Naive B cell (primary cell): Measurements from ENCODE around the gene MBTPS1. TPM values are rescaled to one million over a fixed set of nuclear protein-coding genes. Genes with fewer than 3 reads are reported as not detected.
"Not testable (repeated sequence)": the region's sequence is repeated elsewhere in the genome, so short reads cannot be mapped to it uniquely, and the experiment has no call there.

Experiments
- ATAC-seq, 2 donors: fragments of 150-1000 bp; cut with Tn5 transposase; 2 replicates each; pipeline ENCODE4 v1.10.0; 2021; ENCODE audit warnings: low read depth in 2 of 2, mild to moderate bottlenecking in 2 of 2, moderate library complexity in 2 of 2
- DNase-seq: peaks from one replicate; pipeline ENCODE4 v3.0.0; 2022
- H3K27ac Mint-ChIP-seq, 6 donors: one replicate each; pipeline ENCODE4 v1.8.0; 2020 to 2022; ENCODE audit warnings: mild to moderate bottlenecking in 6 of 6, mixed read lengths in 6 of 6, moderate library complexity in 5 of 6, inconsistent platforms in 2 of 6
- H3K27me3 Mint-ChIP-seq, 3 donors: one replicate each; pipeline ENCODE4 v1.8.0; 2021 to 2022; ENCODE audit warnings: mixed read lengths in 3 of 3, mild to moderate bottlenecking in 1 of 3
- H3K36me3 Mint-ChIP-seq, 2 donors: one replicate each; pipeline ENCODE4 v1.8.0; 2020 to 2022; ENCODE audit warnings: mixed read lengths in 2 of 2, inconsistent platforms in 1 of 2, mild to moderate bottlenecking in 1 of 2
- H3K4me1 Mint-ChIP-seq, 3 donors: one replicate each; pipeline ENCODE4 v1.8.0; 2020 to 2022; ENCODE audit warnings: mixed read lengths in 3 of 3, inconsistent platforms in 1 of 3, mild to moderate bottlenecking in 1 of 3, moderate library complexity in 1 of 3
- H3K4me3 Mint-ChIP-seq, 8 donors: one replicate each; pipeline ENCODE4 v1.8.0; 2020 to 2022; ENCODE audit warnings: mild to moderate bottlenecking in 8 of 8, mixed read lengths in 8 of 8, moderate library complexity in 8 of 8, inconsistent platforms in 2 of 8
- H3K9me3 Mint-ChIP-seq, 7 donors: one replicate each; pipeline ENCODE4 v1.8.0; 2020 to 2022; ENCODE audit warnings: mixed read lengths in 7 of 7, mild to moderate bottlenecking in 5 of 7, inconsistent platforms in 2 of 7, moderate library complexity in 1 of 7
- polyA plus RNA-seq, 6 donors: library from polyadenylated mRNA; unstranded; fragments of 300-500 nt; fragmentation: Illumina TruSeq; gene quantifications; one replicate each; pipeline ENCODE4 v1.2.3, GENCODE V29; 2021; ENCODE audit warnings: low read depth in 6 of 6

MBTPS1 gene
- polyA plus RNA-seq, 6 donors from 2014 or later, result 37.6 to 56.5 (median 48.8) TPM

DNA sequence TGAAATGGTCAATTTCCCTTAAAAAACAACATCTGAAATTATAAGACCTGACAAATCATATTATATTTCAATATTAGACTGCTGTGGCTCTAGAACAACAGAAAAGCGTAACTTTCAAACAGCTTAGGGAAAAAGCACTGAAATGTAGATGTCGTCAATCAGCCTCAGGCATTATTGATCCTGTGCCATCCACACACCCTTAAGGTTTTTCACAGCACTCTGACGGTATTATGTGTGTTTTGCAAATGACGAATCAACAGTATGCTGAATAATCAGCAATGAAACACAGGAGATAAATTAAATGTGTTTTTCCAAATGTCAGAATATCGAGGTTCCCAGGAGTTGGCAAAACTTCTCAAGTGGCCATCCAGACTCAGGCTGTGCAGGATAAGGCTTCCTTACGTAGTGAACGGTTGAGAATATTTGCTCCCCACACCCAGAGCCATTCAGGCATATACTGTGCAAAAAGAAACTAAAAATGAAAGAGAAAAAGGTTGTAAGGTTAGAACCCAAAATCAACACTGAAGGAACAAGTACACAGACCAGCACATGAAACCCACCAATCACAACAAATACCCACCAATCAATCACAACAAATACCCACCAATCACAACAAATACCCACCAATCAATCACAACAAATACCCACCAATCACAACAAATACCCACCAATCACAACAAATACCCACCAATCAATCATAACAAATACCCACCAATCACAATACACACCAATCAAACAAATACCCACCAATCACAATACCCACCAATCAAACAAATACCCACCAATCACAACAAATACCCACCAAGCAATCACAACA lies 7.7 kb upstream of the MBTPS1 start:
- H3K4me1 Mint-ChIP-seq, result peaks cover 4 to 15% (median 12%) of the 10 kb centered on the region in 3 donors
- H3K4me3 Mint-ChIP-seq, result peak overlapping the region in 1 of 8 donors; percentile 12
- no peaks in the 10 kb centered on the region for H3K9me3 Mint-ChIP-seq
- H3K27ac Mint-ChIP-seq, result peak overlapping the region in 4 of 6 donors; percentile 49 to 83 (median 78)
- H3K36me3 Mint-ChIP-seq, result peaks cover 0 to 2% of the 10 kb centered on the region in 2 donors
- DNase-seq (no peak), ATAC-seq (peak; percentile 39 to 46)
- no peaks in the 10 kb centered on the region for H3K27me3 Mint-ChIP-seq

DNA sequence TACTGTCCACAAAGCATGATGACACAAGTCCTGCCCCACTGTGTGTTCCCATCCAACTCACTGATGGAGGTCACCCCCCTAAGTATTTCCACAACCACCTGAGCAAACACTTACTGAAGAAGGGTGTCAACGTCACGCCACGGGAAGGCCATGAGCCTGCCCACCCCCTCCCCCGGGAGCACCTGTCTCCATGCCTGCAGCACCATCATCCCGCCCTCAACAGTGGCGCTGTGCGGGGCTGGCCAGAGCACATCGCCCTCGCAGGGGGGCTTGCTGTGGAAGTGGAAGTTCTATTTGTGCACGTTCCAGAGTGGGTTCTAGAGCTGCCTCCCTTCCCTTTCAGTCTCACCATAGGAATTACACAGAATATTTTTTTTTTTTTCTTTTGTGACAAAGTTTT lies 4.3 kb upstream of the MBTPS1 start:
- Mint-ChIP-seq H3K4me1 (peaks cover 8 to 22% (median 17%) of the 10 kb centered on the region in 3 donors), H3K27ac (no peak overlapping the region), H3K4me3 (peak overlapping the region in 1 of 8 donors; percentile 54), H3K36me3 (no peaks in the 10 kb centered on the region), H3K27me3 (no peaks in the 10 kb centered on the region), H3K9me3 (no peaks in the 10 kb centered on the region)
- DNase-seq, result no peak
- ATAC-seq, result no peak

DNA sequence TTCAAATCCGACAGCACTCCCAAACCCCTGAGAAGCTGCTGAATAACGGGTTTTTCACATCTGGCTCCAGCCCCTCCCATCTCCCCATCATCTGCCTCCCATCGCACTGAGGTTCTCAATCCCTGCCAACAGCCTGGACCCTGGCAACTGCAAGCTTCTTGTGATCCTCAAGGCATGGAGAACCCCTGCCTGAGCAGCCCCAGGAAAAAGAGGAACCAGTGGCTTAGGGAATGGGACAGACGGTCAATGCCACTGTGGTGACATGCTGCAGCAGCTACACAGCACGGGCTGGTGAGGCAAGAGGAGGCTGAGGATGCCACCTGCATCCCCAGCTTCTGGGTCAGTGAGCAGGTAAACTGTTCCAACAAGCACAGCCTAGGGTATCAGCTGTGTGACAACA lies 3.3 kb upstream of the MBTPS1 start:
- no peak for DNase-seq
- ATAC-seq, result no peak
- H3K4me3 Mint-ChIP-seq, result peak overlapping the region in 1 of 8 donors; percentile 76

DNA sequence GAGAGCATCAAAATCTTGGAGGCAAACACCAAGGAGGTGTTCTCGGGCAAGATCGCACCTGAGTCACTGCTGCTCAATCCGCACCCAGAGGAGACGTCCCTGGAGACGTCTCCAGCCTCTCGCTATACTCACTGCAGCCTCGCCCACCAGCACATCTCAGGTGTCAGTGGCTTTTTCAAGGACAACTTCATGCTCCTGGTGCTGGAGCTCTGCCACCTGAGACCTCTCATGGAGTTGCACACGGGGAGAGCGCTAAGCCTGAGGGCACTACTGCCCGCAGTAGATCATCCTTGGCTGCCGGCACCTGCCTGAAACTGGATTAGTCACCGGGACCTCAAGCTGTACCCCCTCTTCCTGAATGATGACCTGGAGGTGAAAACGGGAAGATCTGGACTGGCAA lies 2.6 kb upstream of the MBTPS1 start:
- Mint-ChIP-seq H3K4me3 (peak overlapping the region in 2 of 8 donors; percentile 15 to 83), H3K9me3 (no peaks in the 10 kb centered on the region), H3K27ac (no peak overlapping the region), H3K4me1 (peaks cover 13 to 25% (median 17%) of the 10 kb centered on the region in 3 donors), H3K36me3 (no peaks in the 10 kb centered on the region), H3K27me3 (no peaks in the 10 kb centered on the region)
- no peak for ATAC-seq
- no peak for DNase-seq

More for the DNA sequence above, 3.3 kb upstream of the MBTPS1 start:
- H3K27me3 Mint-ChIP-seq, result no peaks in the 10 kb centered on the region
- no peaks in the 10 kb centered on the region for H3K36me3 Mint-ChIP-seq
- H3K9me3 Mint-ChIP-seq, result no peaks in the 10 kb centered on the region
- H3K4me1 Mint-ChIP-seq, result peaks cover 11 to 27% (median 20%) of the 10 kb centered on the region in 3 donors
- H3K27ac Mint-ChIP-seq, result no peak overlapping the region

DNA sequence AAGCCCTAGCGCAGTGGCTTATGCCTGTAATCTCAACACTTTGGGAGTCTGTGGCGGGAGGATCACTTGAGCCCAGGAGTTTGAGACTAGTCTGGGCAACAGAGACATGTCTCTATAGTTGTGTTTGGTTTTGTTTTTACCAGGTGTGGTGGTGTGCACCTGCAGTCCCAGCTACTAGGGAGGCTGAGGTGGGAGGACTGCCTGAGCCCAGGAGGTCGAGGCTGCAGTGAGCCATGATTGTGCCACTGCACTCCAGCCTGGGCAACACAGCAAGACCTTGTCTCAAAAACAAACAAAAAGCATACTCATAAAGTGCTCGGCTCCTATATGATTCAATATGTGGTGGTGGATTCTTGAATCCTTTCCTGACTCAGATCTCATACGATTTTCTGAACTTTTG lies 1.6 kb upstream of the MBTPS1 start:
- ATAC-seq, DNase-seq, H3K36me3 Mint-ChIP-seq, H3K9me3 Mint-ChIP-seq, H3K27me3 Mint-ChIP-seq: not testable (repeated sequence)
- Mint-ChIP-seq H3K4me1 (peaks cover 15 to 26% (median 19%) of the 10 kb centered on the region in 3 donors), H3K27ac (peak overlapping the region in 1 of 6 donors; percentile 23), H3K4me3 (peak overlapping the region in 6 of 8 donors; percentile 26 to 96 (median 58))

DNA sequence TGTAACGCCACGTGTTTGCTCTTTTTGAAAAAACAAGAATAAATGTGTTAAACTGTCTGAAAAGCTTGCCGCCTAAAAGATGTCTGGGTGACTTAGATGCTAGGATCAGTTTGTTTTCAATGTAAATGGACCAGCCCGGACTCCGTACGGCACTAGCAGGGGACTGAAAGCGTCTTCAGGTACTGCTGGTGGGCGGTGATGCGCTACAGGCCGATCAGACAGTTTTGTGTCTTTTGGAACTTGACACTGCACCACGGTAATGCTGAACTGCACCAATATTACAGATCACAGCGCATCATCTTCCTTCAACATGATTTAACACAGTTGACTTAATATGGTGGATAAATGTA lies 727 bp upstream of the MBTPS1 start:
- DNase-seq, result no peak
- H3K4me1 Mint-ChIP-seq, result peaks cover 15 to 26% (median 19%) of the 10 kb centered on the region in 3 donors
- peak overlapping the region; percentile 89 to 97 (median 92) for H3K4me3 Mint-ChIP-seq
- peak overlapping the region; percentile 44 to 96 (median 94) for H3K27ac Mint-ChIP-seq
- no peaks in the 10 kb centered on the region for H3K27me3 Mint-ChIP-seq
- H3K9me3 Mint-ChIP-seq, result no peaks in the 10 kb centered on the region
- ATAC-seq, result no peak
- H3K36me3 Mint-ChIP-seq, result no peaks in the 10 kb centered on the region

DNA sequence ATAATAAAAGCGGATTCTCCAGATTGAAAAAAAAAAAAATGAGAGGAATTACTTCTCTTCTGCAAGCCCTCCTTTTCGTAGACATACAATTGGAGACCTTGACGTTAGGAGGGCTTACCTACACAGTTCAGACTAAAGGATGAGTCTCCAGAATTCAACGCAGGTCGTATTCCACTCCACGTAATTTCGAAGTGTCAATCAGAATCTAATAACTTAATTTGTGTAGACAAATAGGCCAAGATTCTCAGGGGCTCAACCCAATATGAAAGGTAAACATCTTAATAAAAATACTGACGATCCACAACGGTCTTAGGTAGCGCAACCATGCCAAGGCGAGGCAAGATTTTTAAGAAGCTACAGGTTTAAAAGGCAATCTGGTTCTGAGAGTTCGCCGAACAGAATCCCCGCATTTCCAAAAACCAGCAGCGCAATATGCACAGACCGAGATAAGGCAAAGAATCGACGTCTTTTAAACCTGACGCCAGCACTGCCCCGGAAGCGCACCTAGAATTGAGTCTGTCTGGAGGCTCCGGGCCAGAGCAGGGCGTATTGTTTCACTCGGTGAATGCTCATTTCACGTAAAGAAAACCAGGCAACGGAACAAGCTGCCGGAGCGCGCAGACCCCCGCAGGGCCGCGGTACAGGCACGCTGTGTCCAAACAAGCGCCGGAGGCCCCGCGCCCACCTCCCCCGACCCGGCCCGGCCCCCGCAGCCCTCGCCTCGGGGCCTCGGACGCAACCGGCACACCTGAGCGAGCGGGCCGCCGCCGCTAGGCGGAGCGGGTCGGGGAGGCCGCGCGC lies 623 bp downstream of the MBTPS1 start:
- Mint-ChIP-seq H3K27me3 (no peaks in the 10 kb centered on the region), H3K36me3 (no peaks in the 10 kb centered on the region), H3K4me1 (peaks cover 19 to 28% (median 21%) of the 10 kb centered on the region in 3 donors), H3K27ac (peak overlapping the region; percentile 94 to 98 (median 96)), H3K9me3 (no peaks in the 10 kb centered on the region), H3K4me3 (peak overlapping the region; percentile 89 to 97 (median 94))
- ATAC-seq (peak; percentile 47 to 53), DNase-seq (no peak)

DNA sequence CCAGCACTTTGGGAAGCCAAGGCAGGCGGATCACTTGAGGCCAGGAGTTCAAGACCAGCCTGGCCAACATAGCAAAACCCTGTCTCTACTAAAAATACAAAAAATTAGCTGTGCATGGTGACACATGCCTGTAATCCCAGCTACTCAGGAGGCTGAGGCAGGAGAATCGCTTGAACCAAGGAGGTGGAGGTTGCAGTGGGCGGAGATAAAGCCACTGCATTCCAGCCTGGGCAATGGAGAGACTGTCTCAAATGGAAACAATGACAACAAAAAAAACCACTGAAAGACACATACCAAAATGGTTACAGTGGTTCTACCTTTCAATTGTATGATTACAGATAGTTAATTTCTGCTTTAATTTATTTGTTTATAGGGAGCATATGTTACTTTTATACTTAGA lies 4.8 kb downstream of the MBTPS1 start:
- not testable (repeated sequence) for DNase-seq, H3K36me3 Mint-ChIP-seq, H3K9me3 Mint-ChIP-seq, ATAC-seq, H3K4me3 Mint-ChIP-seq, H3K27ac Mint-ChIP-seq, H3K27me3 Mint-ChIP-seq
- peaks cover 34 to 36% (median 35%) of the 10 kb centered on the region in 3 donors for H3K4me1 Mint-ChIP-seq

DNA sequence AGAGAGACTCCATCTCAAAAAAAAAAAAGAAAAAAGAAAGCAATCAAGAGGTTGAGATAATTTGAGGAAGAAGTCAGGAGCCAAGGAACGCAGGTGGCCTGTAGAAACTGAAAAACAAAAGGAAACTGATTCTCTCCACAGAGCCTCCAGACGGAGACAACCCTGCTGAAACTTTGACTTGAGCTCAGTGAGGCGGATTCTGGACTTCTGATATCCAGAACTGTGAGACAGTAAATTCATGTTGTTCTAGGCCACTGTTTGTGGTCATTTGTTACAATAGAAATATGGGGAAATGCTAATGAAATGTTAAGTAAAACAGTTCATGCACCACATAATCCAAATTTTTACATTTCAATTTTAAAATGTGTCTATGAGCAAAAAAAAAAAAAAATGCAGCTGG lies 5.2 kb downstream of the MBTPS1 start:
- Mint-ChIP-seq H3K27ac (peak overlapping the region in 1 of 6 donors; percentile 96), H3K4me3 (peak overlapping the region in 1 of 8 donors; percentile 41), H3K9me3 (no peaks in the 10 kb centered on the region), H3K4me1 (peaks cover 38 to 40% (median 38%) of the 10 kb centered on the region in 3 donors), H3K27me3 (no peaks in the 10 kb centered on the region), H3K36me3 (peaks cover 0 to 2% of the 10 kb centered on the region in 2 donors)
- DNase-seq (no peak), ATAC-seq (no peak)

DNA sequence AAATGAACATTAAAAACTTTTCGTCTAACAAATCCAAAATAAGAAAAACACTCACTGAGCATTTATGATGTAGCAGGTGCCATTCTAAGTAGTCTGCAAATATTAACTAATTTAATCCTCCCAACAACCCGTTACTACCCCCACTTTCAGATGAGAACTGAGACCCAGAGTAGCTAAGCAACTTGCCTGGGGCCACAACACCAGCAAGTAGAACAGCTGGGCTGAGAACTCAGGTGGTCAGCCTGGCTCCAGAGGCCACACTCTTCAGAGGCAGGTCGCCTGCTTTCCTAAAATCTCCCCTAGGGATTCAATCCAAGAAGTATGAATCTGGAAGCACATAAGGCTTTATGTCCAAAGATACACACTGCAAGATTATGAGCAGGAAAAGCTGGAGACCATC lies 6.2 kb downstream of the MBTPS1 start:
- Mint-ChIP-seq H3K36me3 (peaks cover 0 to 5% of the 10 kb centered on the region in 2 donors), H3K9me3 (no peaks in the 10 kb centered on the region), H3K27me3 (no peaks in the 10 kb centered on the region), H3K4me3 (peak overlapping the region in 1 of 8 donors; percentile 43), H3K4me1 (peaks cover 37 to 43% (median 41%) of the 10 kb centered on the region in 3 donors), H3K27ac (peak overlapping the region in 4 of 6 donors; percentile 17 to 39 (median 34))
- DNase-seq (no peak), ATAC-seq (no peak)

DNA sequence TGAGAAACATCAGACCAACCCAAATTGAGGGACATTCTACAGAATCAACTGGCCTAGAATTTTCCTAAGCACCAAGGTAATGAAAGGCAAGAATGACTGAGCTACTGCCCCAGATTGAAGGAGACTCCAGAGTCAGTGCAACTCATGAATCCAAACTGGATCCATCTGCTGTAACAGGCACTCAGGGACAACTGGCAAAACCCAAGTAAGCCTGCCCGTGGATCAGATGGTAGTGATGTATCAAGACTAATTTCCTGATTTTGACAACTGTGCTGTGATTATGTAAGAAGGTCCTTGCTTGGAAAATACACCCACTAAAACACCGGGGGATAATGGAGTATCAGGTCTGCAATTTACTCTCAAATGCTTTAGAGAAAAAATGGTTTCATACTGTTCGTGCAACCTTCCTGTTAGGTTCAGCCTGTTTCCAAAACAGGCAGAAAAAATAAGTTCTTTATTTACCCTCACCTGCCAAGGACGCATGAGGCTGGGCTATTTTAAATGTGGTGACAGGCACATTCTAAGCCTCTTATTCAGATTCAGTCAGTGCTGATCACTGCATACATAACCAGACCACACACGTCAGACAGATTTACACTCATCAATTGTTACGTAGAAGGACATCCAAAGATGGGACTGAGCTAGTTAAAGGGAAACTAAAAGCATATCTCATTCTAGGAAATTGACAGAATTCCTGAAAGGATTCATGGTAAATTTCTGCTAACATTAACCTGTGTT lies 7.0 kb downstream of the MBTPS1 start:
- peaks cover 38 to 44% (median 44%) of the 10 kb centered on the region in 3 donors for H3K4me1 Mint-ChIP-seq
- H3K4me3 Mint-ChIP-seq, result no peak overlapping the region
- DNase-seq (no peak), ATAC-seq (no peak)
- peak overlapping the region in 1 of 6 donors; percentile 42 for H3K27ac Mint-ChIP-seq
- H3K27me3 Mint-ChIP-seq, result no peaks in the 10 kb centered on the region
- no peaks in the 10 kb centered on the region for H3K9me3 Mint-ChIP-seq
- H3K36me3 Mint-ChIP-seq, result peaks cover 0 to 5% of the 10 kb centered on the region in 2 donors

DNA sequence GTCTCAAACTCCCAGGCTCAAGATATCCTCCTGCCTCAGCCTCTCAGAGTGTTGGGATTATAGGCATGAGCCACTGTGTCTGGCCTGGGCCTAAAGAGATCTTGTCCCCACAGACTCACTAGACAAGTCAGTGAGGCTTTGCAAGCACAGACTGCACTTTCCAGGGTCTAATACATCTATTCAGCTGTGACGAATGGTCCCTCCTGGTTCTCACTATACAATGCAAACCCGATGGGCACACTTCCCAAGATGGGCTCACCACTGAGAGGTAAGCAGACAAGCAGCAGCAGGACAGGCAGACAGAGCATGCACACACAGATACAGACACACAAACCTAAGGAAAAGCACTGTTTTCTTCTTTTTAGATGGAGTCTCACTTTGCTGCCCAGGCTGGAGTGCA lies 8.8 kb downstream of the MBTPS1 start:
- DNase-seq (no peak), ATAC-seq (no peak)
- peaks cover 38 to 44% (median 43%) of the 10 kb centered on the region in 3 donors for H3K4me1 Mint-ChIP-seq
- no peak overlapping the region for H3K27ac Mint-ChIP-seq
- peaks cover 0 to 5% of the 10 kb centered on the region in 2 donors for H3K36me3 Mint-ChIP-seq
- no peaks in the 10 kb centered on the region for H3K9me3 Mint-ChIP-seq
- peak overlapping the region in 1 of 8 donors; percentile 60 for H3K4me3 Mint-ChIP-seq
- H3K27me3 Mint-ChIP-seq, result no peaks in the 10 kb centered on the region
